ENCODE measurements around the gene CYSTM1. TPM values are rescaled to one million over a fixed set of nuclear protein-coding genes. Genes with fewer than 3 reads are reported as not detected.

Gene CYSTM1
- total RNA-seq, 4 donors from 2014 or later = 88.9 to 115 (median 106) TPM

- TF ChIP-seq CTCF (IDR thresholded peaks at IDR 0.05; ENCODE audit: low read depth) = no peak
Observed at GRCh38 chr5:140150201-140150600, 24.8 kb upstream of the CYSTM1 start.

- TF ChIP-seq CTCF (IDR thresholded peaks at IDR 0.05; ENCODE audit: low read depth) = no peak
Observed at GRCh38 chr5:140151144-140152021, 23.6 kb upstream of the CYSTM1 start.

GRCh38 chr5:140152022-140152999, 22.7 kb upstream of the CYSTM1 start:
- no peak for TF ChIP-seq CTCF (IDR thresholded peaks at IDR 0.05; ENCODE audit: low read depth)

- TF ChIP-seq CTCF (IDR thresholded peaks at IDR 0.05; ENCODE audit: low read depth) = no peak
Observed at GRCh38 chr5:140153255-140153654, 21.7 kb upstream of the CYSTM1 start.

GRCh38 chr5:140153905-140154304, 21.1 kb upstream of the CYSTM1 start:
- TF ChIP-seq CTCF (IDR thresholded peaks at IDR 0.05; ENCODE audit: low read depth) = no peak

GRCh38 chr5:140157032-140157781, 17.8 kb upstream of the CYSTM1 start:
- TF ChIP-seq CTCF (IDR thresholded peaks at IDR 0.05; ENCODE audit: low read depth) = no peak
